DLD1 (cell line): ENCODE results near the gene OTUD7B.
"Not testable (repeated sequence)": the region's sequence is repeated elsewhere in the genome, so short reads cannot be mapped to it uniquely, and the experiment has no call there.

Source experiments
- in situ Hi-C: cut with HindIII; loops from 2 replicates; pipeline ENCODE4 v1.10.0; 2017; ENCODE audit warnings: low sequenced_read_pairs

OTUD7B gene

GRCh38 chr1:149962039-149962647 is 48.4 kb downstream of the OTUD7B start:
- in situ Hi-C loops, result no loop called here

DNA sequence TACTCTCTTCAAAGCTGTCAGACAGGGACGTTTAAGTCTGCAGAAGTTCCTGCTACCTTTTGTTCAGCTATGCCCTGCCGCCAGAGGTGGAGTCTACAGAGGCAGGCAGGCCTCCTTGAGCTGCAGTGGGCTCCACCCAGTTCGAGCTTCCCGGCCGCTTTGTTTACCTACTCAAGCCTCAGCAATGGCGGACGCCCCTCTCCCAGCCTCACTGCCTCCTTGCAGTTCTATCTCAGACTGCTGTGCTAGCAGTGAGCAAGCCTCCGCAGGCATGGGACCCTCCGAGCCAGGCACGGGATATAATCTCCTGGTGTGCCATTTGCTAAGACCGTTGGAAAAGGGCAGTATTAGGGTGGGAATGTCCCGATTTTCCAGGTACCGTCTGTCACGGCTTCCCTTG is 53.0 kb downstream of the OTUD7B start:
- in situ Hi-C loops, result not testable (repeated sequence)

- in situ Hi-C loops, result no loop called here
Measured at GRCh38 chr1:149949911-149950310, 60.6 kb downstream of the OTUD7B start.

GRCh38 chr1:149945206-149945605 is 65.3 kb downstream of the OTUD7B start:
- in situ Hi-C loops, result no loop called here

- in situ Hi-C loops, result no loop called here
Measured at GRCh38 chr1:149942885-149943284, 67.6 kb downstream of the OTUD7B start.

GRCh38 chr1:149942207-149942606 is 68.3 kb downstream of the OTUD7B start:
- in situ Hi-C loops, result no loop called here

DNA sequence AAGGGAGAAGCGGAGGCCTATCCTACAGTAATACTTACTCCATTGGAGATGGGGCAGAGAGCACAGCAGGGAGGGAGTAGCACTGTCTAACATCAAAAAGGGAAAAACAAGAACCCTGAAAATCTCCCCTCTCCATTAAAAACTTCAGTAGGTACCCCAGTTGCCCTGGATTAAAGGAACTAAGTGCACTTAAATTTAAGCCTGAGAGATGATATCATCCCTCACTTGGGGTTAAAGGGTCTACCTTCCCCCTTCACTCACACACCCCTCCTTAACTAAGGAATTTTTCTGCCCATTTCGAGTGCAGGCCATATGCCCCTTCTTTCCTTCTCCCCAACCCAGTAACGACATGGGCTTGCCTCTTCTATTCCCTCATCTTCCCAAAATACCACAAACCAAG is 70.1 kb downstream of the OTUD7B start:
- in situ Hi-C loops, result no loop called here

- in situ Hi-C loops, result not testable (repeated sequence)
Measured at GRCh38 chr1:149938668-149939003, 71.9 kb downstream of the OTUD7B start.

DNA sequence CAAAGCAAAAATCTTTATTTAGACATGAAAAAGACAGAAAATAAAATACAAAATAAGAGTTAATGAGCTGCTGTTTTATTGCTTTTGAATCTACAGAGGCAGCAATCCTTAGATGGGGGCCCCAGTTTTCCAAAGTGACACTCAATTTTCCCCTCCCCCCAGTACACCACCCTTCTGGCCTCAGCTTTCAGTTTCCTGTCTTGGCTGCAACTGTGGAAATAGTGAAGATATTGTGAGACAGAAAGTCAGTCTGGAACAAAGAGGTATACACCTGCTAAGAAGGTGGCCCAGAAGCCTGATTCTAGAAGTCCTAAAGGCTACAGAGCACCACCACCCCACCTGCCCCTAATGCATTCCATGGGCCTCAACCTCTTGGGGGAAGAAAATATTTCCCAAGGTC is 72.8 kb downstream of the OTUD7B start:
- in situ Hi-C loops, result no loop called here

GRCh38 chr1:149936992-149937705 is 73.4 kb downstream of the OTUD7B start:
- in situ Hi-C loops, result no loop called here

DNA sequence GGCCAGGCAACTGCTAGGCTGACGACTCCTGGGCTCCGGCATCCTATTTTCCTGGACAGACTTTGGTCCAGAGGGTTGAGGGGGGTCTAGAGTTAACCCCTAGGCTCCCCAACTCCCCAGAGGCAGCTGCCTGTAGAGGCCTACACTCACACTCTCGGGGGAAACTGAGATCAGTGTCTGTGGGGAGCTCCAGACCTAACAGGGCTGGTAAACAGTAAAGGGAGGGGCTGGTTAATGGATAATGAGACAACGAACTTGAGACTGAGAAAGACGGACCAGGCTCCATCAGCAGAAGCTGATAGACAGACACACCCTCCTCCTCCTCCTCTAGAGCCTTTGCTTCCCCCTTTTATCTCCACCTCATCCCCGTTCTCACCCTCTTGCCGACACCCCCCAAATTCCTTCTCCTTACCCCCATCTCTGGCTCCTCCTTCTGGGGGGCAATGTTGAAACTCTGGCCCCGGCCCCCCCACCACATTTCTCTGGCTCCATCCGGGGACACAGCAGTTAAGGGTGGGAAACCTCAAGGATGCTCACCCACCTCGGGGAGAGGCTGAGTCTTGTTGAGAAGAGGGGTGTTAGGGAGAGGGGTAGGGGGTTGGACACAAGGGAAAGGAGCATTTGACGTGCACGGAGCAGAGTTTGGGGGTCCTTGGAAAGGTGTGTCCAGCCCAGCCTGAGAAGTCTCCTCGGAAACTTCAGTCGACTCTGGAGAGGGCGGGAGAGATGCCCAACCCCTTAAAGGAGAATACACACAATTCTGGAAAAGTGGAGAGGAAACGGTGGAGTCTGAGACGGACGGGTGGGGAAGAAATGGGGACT is 74.1 kb downstream of the OTUD7B start, which contains the start of gene MTMR11:
Gene MTMR11 (minus strand): TSS at position 710 of the 822 bp plus-strand sequence. CDS start 232 bp downstream, at position 478.
- in situ Hi-C loops, result no loop called here

- in situ Hi-C loops, result no loop called here
Measured at GRCh38 chr1:149934356-149934755, 76.2 kb downstream of the OTUD7B start.

DNA sequence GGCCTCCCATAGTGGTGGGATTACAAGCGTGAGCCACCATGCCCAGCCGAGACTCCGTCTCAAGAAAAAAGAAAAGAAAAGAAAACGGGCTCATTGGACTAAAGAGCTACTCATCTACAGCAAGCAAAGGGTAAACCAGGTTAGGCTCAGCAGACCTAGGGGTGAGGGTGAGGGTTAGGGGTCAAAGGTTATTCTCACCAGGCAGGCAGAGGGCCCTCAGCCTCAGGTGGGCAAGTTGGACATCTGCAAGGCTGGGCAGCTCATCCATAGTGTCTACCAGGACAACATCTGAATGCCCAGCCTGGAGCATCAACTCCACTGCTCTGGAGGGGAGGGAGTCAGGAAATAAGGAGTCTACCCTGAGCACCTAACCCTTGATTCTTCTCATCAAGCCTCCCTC is 77.3 kb downstream of the OTUD7B start:
- in situ Hi-C loops, result no loop called here

DNA sequence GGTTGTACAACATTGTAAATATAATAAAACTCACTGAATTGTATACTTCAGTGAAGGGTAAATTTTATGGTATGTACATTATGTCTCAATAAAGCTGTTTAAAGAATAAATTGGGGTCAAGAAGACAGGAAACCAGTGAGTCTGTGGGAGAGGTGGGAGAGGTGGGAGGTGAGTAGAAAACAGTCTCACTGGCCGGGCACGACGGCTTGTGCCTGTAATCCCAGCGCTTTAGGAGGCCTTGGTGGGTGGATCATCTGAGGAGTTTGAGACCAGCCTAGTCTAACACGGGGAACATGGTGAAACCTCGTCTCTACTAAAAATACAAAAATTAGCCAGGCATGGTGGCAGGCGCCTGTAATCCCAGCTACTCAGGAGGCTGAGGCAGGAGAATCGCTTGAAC is 78.1 kb downstream of the OTUD7B start:
- in situ Hi-C loops, result no loop called here

DNA sequence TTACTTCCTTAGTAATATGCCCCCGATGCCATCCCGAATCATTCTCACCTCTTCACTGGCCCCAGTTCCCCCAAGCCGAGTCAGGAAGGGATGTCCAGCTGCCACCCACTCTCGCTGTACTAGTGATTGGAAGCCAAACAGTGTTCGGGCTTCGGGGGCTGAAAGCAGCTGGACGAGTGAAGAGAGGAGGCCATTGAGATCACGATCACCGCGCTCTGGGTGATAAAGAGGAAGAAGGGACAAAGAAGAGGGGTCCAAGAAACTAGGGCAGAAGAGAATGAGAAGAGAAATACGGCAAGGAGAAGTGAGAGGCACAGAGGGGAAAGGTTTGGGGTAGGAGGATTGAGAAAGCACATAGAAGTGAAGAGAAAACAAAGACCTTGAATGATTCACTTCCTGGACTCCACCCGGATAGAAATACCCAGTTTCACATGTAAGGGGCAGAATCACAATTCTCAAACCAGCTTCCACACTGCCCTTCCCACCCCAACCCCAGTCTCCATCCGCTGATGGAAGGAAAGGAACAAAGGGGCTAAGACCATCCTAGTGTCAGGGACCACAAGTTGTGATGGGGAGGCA is 79.2 kb downstream of the OTUD7B start:
- in situ Hi-C loops, result no loop called here

DNA sequence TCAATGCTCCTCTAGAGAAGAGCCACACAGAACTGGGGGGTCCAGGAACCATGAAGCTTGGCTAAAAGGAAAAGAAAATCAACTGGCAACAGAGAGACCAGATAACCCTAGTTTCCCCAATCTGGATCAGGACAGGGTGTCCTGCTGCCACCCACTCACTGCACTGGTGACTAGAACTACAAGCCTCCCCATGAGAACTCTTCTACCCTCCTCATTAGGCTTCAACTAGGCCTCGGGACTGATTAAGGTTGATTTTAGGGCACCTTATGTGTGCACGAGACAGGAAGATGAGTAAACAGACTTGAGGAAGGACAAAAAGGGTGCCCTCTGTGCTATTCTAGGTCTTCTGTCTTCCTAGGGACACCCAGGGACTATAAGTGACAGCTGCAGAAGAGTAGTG is 80.7 kb downstream of the OTUD7B start:
- in situ Hi-C loops, result no loop called here

DNA sequence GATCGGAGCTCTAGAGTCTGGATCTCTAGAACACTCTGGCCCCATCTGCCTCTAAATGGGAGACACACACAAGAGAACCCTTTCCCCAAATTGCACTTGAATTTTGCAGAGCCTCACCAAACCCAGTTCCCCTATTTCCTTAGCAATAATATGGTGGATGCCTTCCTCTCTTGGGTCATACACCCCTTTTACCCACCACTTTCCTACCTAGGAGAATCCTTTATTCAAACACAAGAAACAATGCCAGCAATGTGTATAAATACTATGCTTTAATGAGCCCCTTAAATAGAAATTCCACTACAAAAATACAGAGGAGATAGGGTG is 82.2 kb downstream of the OTUD7B start:
- in situ Hi-C loops, result no loop called here

DNA sequence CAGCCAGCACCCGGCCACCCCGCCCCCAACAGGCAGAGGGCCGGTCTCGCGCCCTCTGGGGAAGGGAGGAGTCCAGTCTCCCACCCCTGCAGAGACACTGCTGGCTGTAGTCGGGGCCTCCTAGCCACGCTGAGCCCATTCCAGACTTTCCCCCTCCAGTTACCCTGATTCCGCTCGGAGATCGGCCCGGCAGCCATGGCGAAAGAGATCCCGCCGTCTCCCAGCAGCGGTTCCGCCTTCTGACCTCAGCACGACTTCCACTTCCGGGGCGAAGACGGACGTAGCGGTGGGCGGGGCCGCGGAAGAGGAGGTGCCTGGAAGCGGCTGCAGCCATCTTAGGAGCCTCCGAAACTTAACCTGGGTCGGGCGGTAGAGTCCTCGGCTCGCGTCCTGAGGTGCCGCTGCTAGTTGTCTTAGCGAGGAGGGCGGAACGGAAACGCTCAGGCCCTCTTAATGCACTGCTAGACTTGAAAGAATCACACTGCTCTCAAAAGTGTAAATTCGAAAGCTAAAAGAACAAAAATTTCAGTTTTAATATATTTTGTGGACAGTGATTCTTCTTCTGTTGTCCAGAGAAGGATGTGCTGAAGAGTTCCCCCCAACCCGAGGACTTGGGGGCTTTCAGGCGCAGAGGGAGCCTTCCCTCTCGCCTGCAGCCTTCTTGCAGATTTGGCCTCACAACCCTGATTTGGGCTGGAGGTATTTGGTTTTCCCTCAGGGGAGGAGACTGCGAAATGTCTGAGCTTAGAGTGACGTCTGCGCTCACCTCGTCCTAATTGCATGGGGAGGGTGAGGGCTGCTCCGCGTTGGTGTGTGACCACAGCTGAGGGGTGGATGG is 82.7 kb downstream of the OTUD7B start, which contains the start of gene SF3B4:
Gene SF3B4 (minus strand): TSS at position 241 of the 838 bp plus-strand sequence. CDS start 44 bp downstream, at position 197.
- in situ Hi-C loops, result no loop called here

DNA sequence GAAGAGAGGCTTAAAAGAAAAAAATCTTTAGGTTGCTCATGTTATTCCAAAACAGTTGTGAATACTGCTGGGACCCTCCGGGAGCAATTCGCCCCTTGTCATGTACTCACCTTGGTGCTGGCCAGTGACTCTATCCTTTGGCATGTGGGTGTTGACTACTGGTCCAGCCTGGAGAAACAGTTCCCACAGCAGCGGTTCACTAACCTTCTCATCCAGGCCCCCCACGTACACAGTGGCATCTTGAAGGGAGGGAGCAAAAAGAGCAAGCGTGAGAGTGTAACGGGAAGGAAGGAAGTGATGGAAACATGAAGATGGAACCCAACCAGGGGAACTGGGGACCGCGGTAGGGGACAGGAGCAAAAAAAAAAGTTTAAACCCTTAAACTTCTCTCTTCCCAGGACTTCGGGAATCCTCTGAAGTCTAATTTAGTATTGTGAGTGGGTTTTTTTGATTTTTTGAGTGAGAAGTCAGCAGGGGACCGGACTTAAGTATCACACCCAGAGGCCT is 83.4 kb downstream of the OTUD7B start:
- in situ Hi-C loops, result no loop called here

- in situ Hi-C loops, result no loop called here
Measured at GRCh38 chr1:149926296-149926695, 84.2 kb downstream of the OTUD7B start.
